Liver (tissue), 9 donors: ENCODE measurements around the gene NDUFA11. TPM values are rescaled to one million over a fixed set of nuclear protein-coding genes. Genes with fewer than 3 reads are reported as not detected.

Source experiments
- DNase-seq: peaks from one replicate; pipeline ENCODE4 v3.0.0-alpha.2; 2017; ENCODE audit warnings: low spot score
- H3K27ac ChIP-seq, 2 donors: one replicate each; pipeline ENCODE4 v1.7.0; 2013; ENCODE audit warnings: inconsistent platforms in 2 of 2, low read length in 2 of 2, control low read depth in 1 of 2, low read depth in 1 of 2, mild to moderate bottlenecking in 1 of 2
- H3K27me3 ChIP-seq, 4 donors: one replicate each; pipeline versions ENCODE4 v1.6.1 to v1.7.0; 2013; ENCODE audit warnings: low read length in 3 of 4, inconsistent platforms in 1 of 4, mild to moderate bottlenecking in 1 of 4, moderate library complexity in 1 of 4; ENCODE audit not compliant: control insufficient read depth in 4 of 4, insufficient read depth in 4 of 4
- H3K36me3 ChIP-seq, 4 donors: one replicate each; pipeline versions ENCODE4 v1.6.1 to v1.7.0; 2013; ENCODE audit warnings: low read length in 3 of 4, mild to moderate bottlenecking in 3 of 4, low read depth in 1 of 4, moderate library complexity in 1 of 4; ENCODE audit not compliant: control insufficient read depth in 4 of 4, insufficient read depth in 3 of 4
- H3K4me1 ChIP-seq, 4 donors: one replicate each; pipeline versions ENCODE4 v1.6.1 to v1.7.0; 2013; ENCODE audit warnings: low read length in 3 of 4, mild to moderate bottlenecking in 3 of 4, moderate library complexity in 1 of 4; ENCODE audit not compliant: control insufficient read depth in 4 of 4, insufficient read depth in 4 of 4
- H3K4me3 ChIP-seq, 3 donors: one replicate each; pipeline versions ENCODE4 v1.6.1 to v1.7.0; 2013; ENCODE audit warnings: low read length in 3 of 3, control low read depth in 1 of 3, low read depth in 1 of 3, mild to moderate bottlenecking in 1 of 3
- H3K9ac ChIP-seq, 2 donors: one replicate each; pipeline ENCODE4 v1.7.0; 2013; ENCODE audit warnings: low read length in 2 of 2, mild to moderate bottlenecking in 2 of 2, moderate library complexity in 2 of 2, control low read depth in 1 of 2, low read depth in 1 of 2
- H3K9me3 ChIP-seq, 4 donors: one replicate each; pipeline versions ENCODE4 v1.6.1 to v1.7.0; 2013; ENCODE audit warnings: low read length in 3 of 4; ENCODE audit not compliant: control insufficient read depth in 4 of 4
- ATF3 ChIP-seq: IDR thresholded peaks from 2 replicates; pipeline ENCODE4 v1.6.1; 2016; ENCODE audit warnings: antibody characterized with exemption
- CTCF ChIP-seq: fragments of 150-350 bp; IDR thresholded peaks from 2 replicates; pipeline ENCODE4 v1.5.1; 2017; ENCODE audit warnings: improper control_type of control experiment, low read depth, low read length; ENCODE audit not compliant: missing input control
- EGR1 ChIP-seq, 2 donors: IDR thresholded peaks; 2 replicates each; pipeline ENCODE4 v1.6.1; 2016 to 2018; ENCODE audit warnings: antibody characterized with exemption in 2 of 2, low read depth in 2 of 2
- FOXA1 ChIP-seq: IDR thresholded peaks from 2 replicates; pipeline ENCODE4 v1.6.1; 2016; ENCODE audit warnings: antibody characterized with exemption
- FOXA2 ChIP-seq: IDR thresholded peaks from 2 replicates; pipeline ENCODE4 v1.6.1; 2016; ENCODE audit warnings: antibody characterized with exemption
- GABPA ChIP-seq, 2 donors: IDR thresholded peaks in 1 of 2; conservative IDR thresholded peaks in 1 of 2; 2 replicates each; pipeline ENCODE4 v1.6.1; 2016; ENCODE audit warnings: antibody characterized with exemption in 2 of 2, mild to moderate bottlenecking in 1 of 2, moderate library complexity in 1 of 2
- HNF4A ChIP-seq, 2 donors: conservative IDR thresholded peaks; 2 replicates each; pipeline ENCODE4 v1.6.1; 2016; ENCODE audit warnings: antibody characterized with exemption in 2 of 2, mild to moderate bottlenecking in 2 of 2
- HNF4G ChIP-seq: IDR thresholded peaks from 2 replicates; pipeline ENCODE4 v1.6.1; 2016; ENCODE audit warnings: antibody characterized with exemption
- JUND ChIP-seq, 2 donors: IDR thresholded peaks; 2 replicates each; pipeline ENCODE4 v1.6.1; 2016; ENCODE audit warnings: antibody characterized with exemption in 2 of 2
- MAX ChIP-seq: IDR thresholded peaks from 2 replicates; pipeline ENCODE4 v1.6.1; 2016; ENCODE audit warnings: antibody characterized with exemption
- RAD21 ChIP-seq, 2 donors: IDR thresholded peaks; 2 replicates each; pipeline ENCODE4 v1.6.1; 2016; ENCODE audit warnings: antibody characterized with exemption in 2 of 2, mild to moderate bottlenecking in 2 of 2
- REST ChIP-seq: IDR thresholded peaks from 2 replicates; pipeline ENCODE4 v1.6.1; 2016; ENCODE audit warnings: antibody characterized with exemption, mild to moderate bottlenecking
- RXRA ChIP-seq, 2 donors: IDR thresholded peaks; 2 replicates each; pipeline ENCODE4 v1.6.1; 2017 to 2018; ENCODE audit warnings: antibody characterized with exemption in 2 of 2, mild to moderate bottlenecking in 1 of 2
- SP1 ChIP-seq: IDR thresholded peaks from 2 replicates; pipeline ENCODE4 v1.6.1; 2018; ENCODE audit warnings: antibody characterized with exemption, mild to moderate bottlenecking
- TAF1 ChIP-seq: conservative IDR thresholded peaks from 2 replicates; pipeline ENCODE4 v1.6.1; 2016; ENCODE audit warnings: antibody characterized with exemption, mild to moderate bottlenecking
- YY1 ChIP-seq: IDR thresholded peaks from 2 replicates; pipeline ENCODE4 v1.6.1; 2016; ENCODE audit warnings: antibody characterized with exemption, mild to moderate bottlenecking
- ZBTB33 ChIP-seq: IDR thresholded peaks from 2 replicates; pipeline ENCODE4 v1.6.1; 2016; ENCODE audit warnings: antibody characterized with exemption
- WGBS: extraction: QIAGEN DNeasy Blood & Tissue Kit; methylation state at CpG from one replicate; pipeline ENCODE4 v1.1.7; 2013; 5-methylcytosine and 5-hydroxymethylcytosine counted together
- polyA plus RNA-seq, 2 donors: library from polyadenylated mRNA; stranded (reverse) in 1 of 2; unstranded in 1 of 2; fragments of 200-250 nt in 1 of 2; fragments of >200 nt in 1 of 2; fragmentation: Nextera tagmentation in 1 of 2; extraction: Ambion mirVana in 1 of 2; gene quantifications; one replicate each; pipeline versions ENCODE4 v1.2.1 to v1.2.3, GENCODE V29; 2013 to 2015
- total RNA-seq, 2 donors: library from RNA; depleted of rRNA; stranded (reverse); fragments of >200 nt; gene quantifications; one replicate each; pipeline ENCODE4 v1.2.3, GENCODE V29; 2014
- donor health status: healthy.
- donor health status: healthy.
- donor health status: healthy.
- donor health status: healthy.
- donor health status: healthy.

Gene NDUFA11
- total RNA-seq (100 to 1,000 TPM; 127 to 134 TPM), polyA plus RNA-seq (100 to 1,000 TPM; 319 to 394 TPM)

- DNase-seq: peak; percentile 97
- TF ChIP-seq MAX (peak; percentile 20), FOXA1 (peak; percentile 31), CTCF (peak; percentile 8), RAD21 (IDR thresholded peaks at IDR 0.05) (no peak), FOXA2 (no peak), TAF1 (no peak), YY1 (no peak), ZBTB33 (peak; percentile 100), JUND (IDR thresholded peaks at IDR 0.05) (peak in 1 of 2 donors; percentile 61), ATF3 (peak; percentile 71), GABPA (IDR thresholded peaks at IDR 0.05 in 1 of 2, conservative IDR thresholded peaks at IDR 0.05 in 1 of 2) (peak in 1 of 2 donors; percentile 70)
- no peaks in the 10 kb centered on the region for H3K9me3 ChIP-seq
- peaks cover 0 to 3% (median 2%) of the 10 kb centered on the region in 4 donors for H3K36me3 ChIP-seq
- H3K27me3 ChIP-seq: no peaks in the 10 kb centered on the region
- H3K4me1 ChIP-seq: peaks cover 3 to 33% (median 26%) of the 10 kb centered on the region in 4 donors
- peak within 1 kb of the TSS; percentile 68 to 95 for H3K9ac ChIP-seq
- WGBS: under 1% methylated on average over 57 of the region's 57 CpGs
- H3K4me3 ChIP-seq: peak within 1 kb of the TSS; percentile 79 to 91 (median 80)
- H3K27ac ChIP-seq: peak within 1 kb of the TSS; percentile 96
These were observed at the start of gene NDUFA11 for GRCh38 chr19:5903624-5904351. Gene NDUFA11, minus strand, starts transcription at chr19:5903790. Its CDS starts 82 bp downstream, at chr19:5903708.

- peaks cover 10 to 65% (median 45%) of the 10 kb centered on the region in 4 donors for H3K4me1 ChIP-seq
- peak overlapping the region; percentile 14 to 36 for H3K27ac ChIP-seq
- no peak for DNase-seq
- H3K4me3 ChIP-seq: no peak overlapping the region
- no peaks in the 10 kb centered on the region for H3K27me3 ChIP-seq
- H3K9ac ChIP-seq: no peak overlapping the region
- TF ChIP-seq ATF3: no peak
- TF ChIP-seq FOXA2: peak; percentile 41
- no peak for TF ChIP-seq EGR1 (IDR thresholded peaks at IDR 0.05; ENCODE audit: low read depth in 2 of 2)
- peak; percentile 25 for TF ChIP-seq FOXA1
- peak; percentile 11 to 25 for TF ChIP-seq HNF4A (conservative IDR thresholded peaks at IDR 0.05)
- TF ChIP-seq SP1: no peak
- TF ChIP-seq JUND (IDR thresholded peaks at IDR 0.05): no peak
- peak in 1 of 2 donors; percentile 8 for TF ChIP-seq RXRA (IDR thresholded peaks at IDR 0.05)
- TF ChIP-seq YY1: peak; percentile 38
- TF ChIP-seq MAX: peak; percentile 78
- TF ChIP-seq TAF1: no peak
- no peak for TF ChIP-seq RAD21 (IDR thresholded peaks at IDR 0.05)
- TF ChIP-seq REST: no peak
- no peak for TF ChIP-seq HNF4G
- H3K9me3 ChIP-seq: no peaks in the 10 kb centered on the region
- H3K36me3 ChIP-seq: peaks cover 0 to 4% (median 0%) of the 10 kb centered on the region in 4 donors
- WGBS: 57% methylated on average over 5 of the region's 5 CpGs
These were observed 49.5 kb upstream of the NDUFA11 start for GRCh38 chr19:5953030-5953589.
